ENCODE results near the gene ADD1.

DNA sequence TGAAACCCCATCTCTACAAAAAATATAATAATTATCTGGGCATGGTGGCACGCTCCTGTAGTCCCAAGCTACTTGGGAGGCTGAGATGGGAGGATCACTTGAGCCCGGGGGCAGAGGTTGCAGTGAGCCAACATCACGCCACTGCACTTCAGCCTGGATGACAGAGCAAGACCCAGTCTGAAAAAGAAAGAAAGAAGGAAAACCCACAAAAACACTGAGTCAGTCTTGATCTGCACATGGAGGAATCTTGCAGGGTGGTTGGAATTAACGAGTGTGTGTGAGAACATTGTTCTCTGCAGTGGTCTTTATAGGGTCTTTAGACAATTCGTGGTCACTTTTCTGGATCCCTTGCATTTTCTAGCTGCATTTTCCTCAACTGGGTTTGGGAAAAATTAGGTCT lies 23.2 kb downstream of the ADD1 start:
- TF ChIP-seq CTCF (IDR thresholded peaks at IDR 0.05) = no peak
- no peak for TF ChIP-seq POLR2A (IDR thresholded peaks at IDR 0.05; ENCODE audit: low read depth)
